Left lung (tissue), 10 donors: ENCODE measurements around the gene ITPKA. TPM values are rescaled to one million over a fixed set of nuclear protein-coding genes. Genes with fewer than 3 reads are reported as not detected.
"Not testable (repeated sequence)": the region's sequence is repeated elsewhere in the genome, so short reads cannot be mapped to it uniquely, and the experiment has no call there.

Source experiments
- ATAC-seq: fragments of 200-7000 bp; cut with Tn5 transposase; one replicate; pipeline ENCODE4 v1.9.1; 2020; ENCODE audit warnings: moderate library complexity
- DNase-seq, 4 donors: peaks; one replicate each; pipeline ENCODE4 v3.0.0-alpha.2; 2013 to 2020
- H3K27ac ChIP-seq, 2 donors: fragments of 200-600 bp; sonication (generic) in 1 of 2; one replicate each; pipeline versions ENCODE4 v1.5.0 to v1.8.0; 2020 to 2021
- H3K27me3 ChIP-seq, 2 donors: fragments of 200-600 bp; sonication (generic) in 1 of 2; one replicate each; pipeline versions ENCODE4 v1.5.0 to v1.8.0; 2020 to 2021
- H3K36me3 ChIP-seq, 2 donors: fragments of 200-600 bp; sonication (generic) in 1 of 2; one replicate each; pipeline versions ENCODE4 v1.5.0 to v1.8.0; 2020 to 2021
- H3K4me1 ChIP-seq, 2 donors: fragments of 200-600 bp; one replicate each; pipeline ENCODE4 v1.8.0; 2021
- H3K4me3 ChIP-seq, 2 donors: fragments of 200-600 bp; sonication (generic) in 1 of 2; one replicate each; pipeline versions ENCODE4 v1.5.0 to v1.8.0; 2020 to 2021; ENCODE audit warnings: mild to moderate bottlenecking in 1 of 2
- H3K9me3 ChIP-seq, 2 donors: fragments of 200-600 bp; sonication (generic) in 1 of 2; one replicate each; pipeline versions ENCODE4 v1.5.0 to v1.8.0; 2020 to 2021
- intact Hi-C, 2 donors: fragments of 100-400 bp; cut with DNase I; formaldehyde crosslinking; loops; one replicate each; pipeline versions ENCODE4 v1.11.2 to v1.14.2; 2022
- polyA plus RNA-seq, 6 donors: library from polyadenylated mRNA; unstranded; fragments of 120-200 nt; gene quantifications; one replicate each; pipeline ENCODE4 v1.2.1, GENCODE V29; 2013; ENCODE audit not compliant: insufficient read length in 6 of 6
- total RNA-seq, 2 donors: library from RNA; stranded (reverse); fragmentation: NEBNext Ultra II Directional; extraction: Animal tissue kit (Norgen Biotek cat#: 25700); gene quantifications; one replicate each; pipeline ENCODE4 v1.2.1, GENCODE V29; 2021
- TF ChIP-seq, protein P1 (sequence below), 2 donors: fragments of 200-600 bp; sonication (generic) in 1 of 2; IDR thresholded peaks; one replicate each; pipeline versions ENCODE4 v1.5.0 to v1.8.0; 2021; ENCODE audit warnings: antibody characterized with exemption in 2 of 2
- donor health status: DM: no; HTN: yes; CAD: no.
- donor health status: DM: no; HTN: no; CAD: no.

ITPKA gene
- total and polyA plus RNA-seq, 8 donors, result 0.47 to 1.7 (median 1.2) TPM

- DNase-seq (peak in 2 of 4 donors; percentile 14 to 47), ATAC-seq (peak; percentile 76)
- Histone ChIP-seq H3K27ac (no peak overlapping the region), H3K27me3 (no peaks in the 10 kb centered on the region), H3K9me3 (no peaks in the 10 kb centered on the region), H3K36me3 (peaks cover 0 to 83% of the 10 kb centered on the region in 2 donors), H3K4me3 (no peak overlapping the region), H3K4me1 (peaks cover 0 to 4% of the 10 kb centered on the region in 2 donors)
- TF ChIP-seq, protein P1, sequence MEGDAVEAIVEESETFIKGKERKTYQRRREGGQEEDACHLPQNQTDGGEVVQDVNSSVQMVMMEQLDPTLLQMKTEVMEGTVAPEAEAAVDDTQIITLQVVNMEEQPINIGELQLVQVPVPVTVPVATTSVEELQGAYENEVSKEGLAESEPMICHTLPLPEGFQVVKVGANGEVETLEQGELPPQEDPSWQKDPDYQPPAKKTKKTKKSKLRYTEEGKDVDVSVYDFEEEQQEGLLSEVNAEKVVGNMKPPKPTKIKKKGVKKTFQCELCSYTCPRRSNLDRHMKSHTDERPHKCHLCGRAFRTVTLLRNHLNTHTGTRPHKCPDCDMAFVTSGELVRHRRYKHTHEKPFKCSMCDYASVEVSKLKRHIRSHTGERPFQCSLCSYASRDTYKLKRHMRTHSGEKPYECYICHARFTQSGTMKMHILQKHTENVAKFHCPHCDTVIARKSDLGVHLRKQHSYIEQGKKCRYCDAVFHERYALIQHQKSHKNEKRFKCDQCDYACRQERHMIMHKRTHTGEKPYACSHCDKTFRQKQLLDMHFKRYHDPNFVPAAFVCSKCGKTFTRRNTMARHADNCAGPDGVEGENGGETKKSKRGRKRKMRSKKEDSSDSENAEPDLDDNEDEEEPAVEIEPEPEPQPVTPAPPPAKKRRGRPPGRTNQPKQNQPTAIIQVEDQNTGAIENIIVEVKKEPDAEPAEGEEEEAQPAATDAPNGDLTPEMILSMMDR (IDR thresholded peaks at IDR 0.05), result peak; percentile 57 to 69
- intact Hi-C loops, result no loop called here
Measured at GRCh38 chr15:41465822-41466421, 27.8 kb upstream of the ITPKA start.

DNA sequence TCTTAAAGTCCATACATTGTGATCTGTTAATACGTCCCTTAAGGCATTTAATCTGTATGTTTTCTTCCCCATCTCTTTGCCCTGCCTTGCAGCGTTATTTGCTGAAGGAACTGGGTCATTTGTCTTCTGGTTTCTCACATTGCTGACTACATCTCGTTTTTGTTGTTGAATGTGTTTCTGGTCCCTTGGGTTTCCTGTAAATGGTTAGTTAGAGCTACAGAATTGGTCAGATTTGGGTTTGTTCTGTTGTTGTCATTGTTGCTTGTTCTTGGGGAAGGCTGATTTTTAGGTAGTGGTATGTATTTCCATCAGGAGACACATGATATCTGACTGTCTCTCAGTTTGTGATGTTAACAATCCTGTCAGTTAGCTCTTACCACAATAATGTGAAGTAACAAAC, 27.0 kb upstream of the ITPKA start:
- Histone ChIP-seq H3K4me1 (peaks cover 0 to 4% of the 10 kb centered on the region in 2 donors), H3K27me3 (no peaks in the 10 kb centered on the region), H3K27ac (no peak overlapping the region), H3K4me3 (no peak overlapping the region), H3K36me3 (peaks cover 0 to 83% of the 10 kb centered on the region in 2 donors), H3K9me3 (no peaks in the 10 kb centered on the region)
- ATAC-seq (no peak), DNase-seq (no peak)
- intact Hi-C loops, result no loop called here
- TF ChIP-seq, protein P1 (IDR thresholded peaks at IDR 0.05), result no peak

- H3K27me3 ChIP-seq, H3K27ac ChIP-seq, intact Hi-C loops, H3K4me1 ChIP-seq, H3K4me3 ChIP-seq, ATAC-seq, H3K9me3 ChIP-seq, DNase-seq: not testable (repeated sequence)
- H3K36me3 ChIP-seq, result peaks cover 0 to 88% of the 10 kb centered on the region in 2 donors
Measured at GRCh38 chr15:41469644-41470043, 24.0 kb upstream of the ITPKA start.

DNA sequence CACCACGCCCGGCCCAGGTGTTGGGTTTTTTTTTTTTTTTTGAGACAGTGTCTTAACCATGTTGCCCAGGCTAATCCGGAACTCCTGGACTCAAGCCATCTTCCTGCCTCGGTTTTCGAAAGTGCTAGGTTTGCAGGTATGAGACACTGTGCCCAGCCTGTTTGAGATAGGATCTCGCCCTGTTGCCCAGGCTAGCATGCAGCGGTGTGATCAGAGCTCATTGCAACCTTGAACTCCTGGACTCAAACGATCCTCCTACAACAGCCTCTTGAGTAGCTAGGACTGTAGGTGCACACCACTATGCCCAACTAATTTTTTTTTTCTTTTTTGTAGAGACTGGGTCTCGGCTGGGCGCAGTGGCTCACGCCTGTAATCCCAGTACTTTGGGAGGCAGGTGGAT, 20.3 kb upstream of the ITPKA start:
- DNase-seq, result no peak
- ATAC-seq, result no peak
- intact Hi-C loops, result no loop called here
- no peak overlapping the region for H3K4me3 ChIP-seq
- TF ChIP-seq, protein P1 (IDR thresholded peaks at IDR 0.05), result no peak
- peaks cover 4 to 97% of the 10 kb centered on the region in 2 donors for H3K36me3 ChIP-seq
- H3K4me1 ChIP-seq, result peaks cover 0 to 6% of the 10 kb centered on the region in 2 donors
- H3K27me3 ChIP-seq, result no peaks in the 10 kb centered on the region
- no peak overlapping the region for H3K27ac ChIP-seq
- H3K9me3 ChIP-seq, result no peaks in the 10 kb centered on the region

- Histone ChIP-seq H3K36me3 (peaks cover 4 to 100% of the 10 kb centered on the region in 2 donors), H3K4me1 (peaks cover 0 to 8% of the 10 kb centered on the region in 2 donors), H3K27ac (no peak overlapping the region), H3K9me3 (no peaks in the 10 kb centered on the region), H3K27me3 (no peaks in the 10 kb centered on the region), H3K4me3 (no peak overlapping the region)
- intact Hi-C loops, result no loop called here
- TF ChIP-seq, protein P1 (IDR thresholded peaks at IDR 0.05), result no peak
- no peak for DNase-seq
- ATAC-seq, result no peak
Measured at GRCh38 chr15:41474436-41474835, 19.2 kb upstream of the ITPKA start.

DNA sequence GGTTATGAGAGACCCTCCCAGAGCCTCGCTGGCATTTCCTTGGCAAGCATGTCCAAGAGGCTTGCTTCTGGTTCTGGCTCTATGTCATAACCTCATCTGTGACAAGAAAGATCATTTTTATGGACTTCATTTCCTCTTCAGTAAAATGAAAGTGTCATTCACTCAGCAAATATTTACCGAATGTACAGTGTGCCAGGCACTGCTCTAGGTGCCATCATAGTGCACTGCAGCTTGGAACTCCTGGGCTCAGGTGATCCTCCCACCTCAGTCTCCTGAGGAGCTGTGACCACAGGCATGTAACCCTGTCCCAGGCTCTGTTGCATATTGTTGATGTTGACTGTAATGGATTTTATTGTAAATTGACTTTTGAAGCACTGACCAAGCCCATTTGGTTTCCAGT, 18.7 kb upstream of the ITPKA start:
- no peak for DNase-seq
- intact Hi-C loops, result no loop called here
- Histone ChIP-seq H3K36me3 (peaks cover 4 to 100% of the 10 kb centered on the region in 2 donors), H3K27ac (no peak overlapping the region), H3K4me3 (no peak overlapping the region), H3K27me3 (no peaks in the 10 kb centered on the region), H3K4me1 (peaks cover 0 to 8% of the 10 kb centered on the region in 2 donors), H3K9me3 (no peaks in the 10 kb centered on the region)
- peak; percentile 22 for ATAC-seq
- TF ChIP-seq, protein P1 (IDR thresholded peaks at IDR 0.05), result no peak
